ENCODE results near the gene OR52I1.

The OR52I1 gene

GRCh38 chr11:4593739-4594138, at the start of gene OR52I1:
Gene OR52I1, plus strand, starts transcription at chr11:4594039. Its CDS starts 0 bp downstream, at chr11:4594039.
- Mint-ChIP-seq H3K4me1 (ENCODE audit: low read depth) (no peaks in the 10 kb centered on the region), H3K9me3 (no peaks in the 10 kb centered on the region), H3K27me3 (peaks cover 10% of the 10 kb centered on the region), H3K27ac (no peak within 1 kb of the TSS), H3K36me3 (ENCODE audit: low read depth) (peaks cover 6% of the 10 kb centered on the region), H3K4me3 (no peak within 1 kb of the TSS)
- intact Hi-C loops (cut with micrococcal nuclease): no loop called here

DNA sequence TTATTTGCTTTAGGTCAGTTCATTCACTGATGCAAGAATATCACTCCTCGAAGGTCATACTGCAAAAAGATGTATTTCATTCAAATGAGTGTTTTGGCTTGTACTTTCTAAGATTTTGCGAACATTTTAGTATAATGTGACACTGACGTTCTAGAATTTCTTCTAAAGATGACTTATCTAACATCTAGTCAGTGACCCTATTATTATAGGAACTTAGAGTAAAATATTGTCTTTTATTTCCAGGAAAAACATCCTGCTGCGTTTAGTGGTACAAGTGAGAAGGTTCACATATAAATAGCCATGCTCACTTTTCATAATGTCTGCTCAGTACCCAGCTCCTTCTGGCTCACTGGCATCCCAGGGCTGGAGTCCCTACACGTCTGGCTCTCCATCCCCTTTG, 48.9 kb upstream of the OR52I1 start, which contains the start of gene OR52M1:
TSS of gene OR52M1 (plus strand) at position 301 of the 400 bp plus-strand sequence. CDS start at position 301, 0 bp downstream.
- Mint-ChIP-seq H3K4me1 (ENCODE audit: low read depth) (no peaks in the 10 kb centered on the region), H3K9me3 (no peaks in the 10 kb centered on the region), H3K27ac (no peak within 1 kb of the TSS), H3K27me3 (peaks cover 9% of the 10 kb centered on the region), H3K4me3 (no peak within 1 kb of the TSS), H3K36me3 (ENCODE audit: low read depth) (no peaks in the 10 kb centered on the region)
- intact Hi-C loops (cut with micrococcal nuclease): no loop called here

- intact Hi-C loops (cut with micrococcal nuclease): no loop called here
- Mint-ChIP-seq H3K27me3 (peaks cover 7% of the 10 kb centered on the region), H3K9me3 (no peaks in the 10 kb centered on the region), H3K27ac (no peak overlapping the region), H3K36me3 (ENCODE audit: low read depth) (no peaks in the 10 kb centered on the region), H3K4me1 (ENCODE audit: low read depth) (no peaks in the 10 kb centered on the region), H3K4me3 (no peak overlapping the region)
Observed at GRCh38 chr11:4546878-4547277, 47.0 kb upstream of the OR52I1 start.

DNA sequence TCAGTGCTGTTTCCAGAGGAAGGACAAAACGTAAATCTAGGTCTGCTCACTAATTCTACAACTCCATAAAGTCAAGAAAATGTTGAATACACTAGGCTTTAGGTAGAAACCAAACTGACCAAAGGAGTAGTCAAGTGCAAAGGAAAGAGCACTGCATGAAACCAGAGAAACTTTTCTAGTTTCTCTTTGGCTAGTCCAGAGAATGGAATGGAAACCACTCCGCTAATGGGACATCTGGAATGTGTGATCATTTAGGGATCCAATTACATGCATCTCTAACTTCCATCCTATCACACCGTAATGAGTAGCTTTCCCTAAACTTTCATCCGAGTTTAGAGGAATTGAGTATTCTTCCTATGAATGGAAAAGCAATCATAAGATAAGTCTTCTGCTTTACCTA, 46.4 kb upstream of the OR52I1 start:
- Mint-ChIP-seq H3K27me3 (peaks cover 8% of the 10 kb centered on the region), H3K9me3 (no peaks in the 10 kb centered on the region), H3K4me3 (no peak overlapping the region), H3K36me3 (ENCODE audit: low read depth) (no peaks in the 10 kb centered on the region), H3K27ac (no peak overlapping the region), H3K4me1 (ENCODE audit: low read depth) (no peaks in the 10 kb centered on the region)
- intact Hi-C loops (cut with micrococcal nuclease): no loop called here

- intact Hi-C loops (cut with micrococcal nuclease): no loop called here
Observed at GRCh38 chr11:4551346-4551979, 42.4 kb upstream of the OR52I1 start.

DNA sequence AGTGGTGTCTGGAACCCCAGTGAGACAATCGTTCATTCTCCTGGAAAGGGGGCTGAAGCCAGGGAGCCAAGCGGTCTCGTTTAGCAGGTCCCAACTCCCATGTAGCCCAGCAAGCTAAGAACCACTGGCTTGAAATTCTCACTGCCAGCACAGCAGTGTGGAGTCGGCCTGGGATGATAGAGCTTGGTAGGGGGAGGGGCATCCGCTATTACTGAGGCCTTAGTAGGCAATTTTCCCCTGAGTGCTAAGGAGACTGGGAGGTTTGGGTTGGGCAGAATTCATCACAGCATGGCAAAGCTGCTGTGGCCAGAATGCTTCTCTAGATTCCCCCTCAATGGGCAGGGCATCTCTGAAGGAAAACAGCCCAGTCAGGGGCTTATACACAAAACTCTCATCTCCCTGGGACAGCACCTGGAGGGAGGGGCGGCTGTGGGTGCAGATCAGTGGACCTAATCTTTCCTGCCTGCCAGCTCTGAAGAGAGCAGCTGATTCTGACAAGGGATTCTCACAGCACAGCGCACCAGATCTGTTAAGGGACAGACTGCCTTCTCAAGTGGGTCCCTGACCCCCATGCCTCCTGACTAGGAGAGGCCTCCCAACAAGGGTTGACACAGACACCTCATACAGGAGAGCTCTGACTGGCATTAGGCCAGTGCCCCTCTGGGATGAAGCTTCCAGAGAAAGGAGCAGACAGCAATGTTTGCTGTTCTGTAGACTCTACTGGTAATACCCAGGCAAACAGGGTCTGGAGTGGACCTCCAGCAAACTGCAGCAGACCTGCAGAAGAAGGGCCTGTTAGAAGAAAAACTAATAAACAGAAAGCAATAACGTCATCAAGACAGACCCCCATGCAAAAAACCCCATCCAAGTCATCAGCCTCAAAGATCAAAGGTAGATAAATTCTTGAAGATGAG, 34.1 kb upstream of the OR52I1 start:
- Mint-ChIP-seq H3K27me3 (peaks cover 16% of the 10 kb centered on the region), H3K4me1 (ENCODE audit: low read depth) (no peaks in the 10 kb centered on the region), H3K36me3 (ENCODE audit: low read depth) (no peaks in the 10 kb centered on the region), H3K9me3 (peaks cover 8% of the 10 kb centered on the region), H3K4me3 (no peak overlapping the region), H3K27ac (no peak overlapping the region)
- intact Hi-C loops (cut with micrococcal nuclease): no loop called here

More at GRCh38 chr11:4551346-4551979, 42.4 kb upstream of the OR52I1 start:
- peaks cover 3% of the 10 kb centered on the region for H3K27me3 Mint-ChIP-seq
- no peak overlapping the region for H3K4me3 Mint-ChIP-seq
- H3K27ac Mint-ChIP-seq: no peak overlapping the region
- no peaks in the 10 kb centered on the region for H3K4me1 Mint-ChIP-seq (ENCODE audit: low read depth)
- no peaks in the 10 kb centered on the region for H3K9me3 Mint-ChIP-seq
- H3K36me3 Mint-ChIP-seq (ENCODE audit: low read depth): no peaks in the 10 kb centered on the region

DNA sequence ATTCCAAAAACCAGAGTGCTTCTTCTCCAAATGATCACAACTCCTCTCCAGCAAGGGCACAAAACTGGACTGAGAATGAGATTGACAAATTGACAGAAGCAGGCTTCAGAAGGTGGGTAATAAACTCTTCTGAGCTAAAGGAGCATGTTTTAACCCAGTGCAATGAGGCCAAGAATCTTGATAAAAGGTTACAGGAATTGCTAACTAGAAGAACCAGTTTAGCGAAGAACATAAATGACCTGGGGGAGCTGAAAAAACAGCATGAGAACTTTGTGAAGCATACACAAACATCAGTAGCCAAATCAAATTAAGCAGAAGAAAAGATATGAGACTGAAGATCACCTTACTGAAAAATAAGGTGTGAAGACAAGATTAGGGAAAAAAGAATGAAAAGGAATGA, 33.4 kb upstream of the OR52I1 start:
- Mint-ChIP-seq H3K4me1 (ENCODE audit: low read depth) (no peaks in the 10 kb centered on the region), H3K36me3 (ENCODE audit: low read depth) (no peaks in the 10 kb centered on the region), H3K4me3 (no peak overlapping the region), H3K27me3 (peaks cover 16% of the 10 kb centered on the region), H3K27ac (no peak overlapping the region), H3K9me3 (peaks cover 8% of the 10 kb centered on the region)
- intact Hi-C loops (cut with micrococcal nuclease): no loop called here

- H3K36me3 Mint-ChIP-seq (ENCODE audit: low read depth): no peaks in the 10 kb centered on the region
- no peaks in the 10 kb centered on the region for H3K4me1 Mint-ChIP-seq (ENCODE audit: low read depth)
- intact Hi-C loops (cut with micrococcal nuclease): no loop called here
- peaks cover 20% of the 10 kb centered on the region for H3K27me3 Mint-ChIP-seq
- peaks cover 8% of the 10 kb centered on the region for H3K9me3 Mint-ChIP-seq
- no peak overlapping the region for H3K27ac Mint-ChIP-seq
- H3K4me3 Mint-ChIP-seq: no peak overlapping the region
Observed at GRCh38 chr11:4565371-4565770, 28.5 kb upstream of the OR52I1 start.

- Mint-ChIP-seq H3K36me3 (ENCODE audit: low read depth) (no peaks in the 10 kb centered on the region), H3K27me3 (peaks cover 21% of the 10 kb centered on the region), H3K4me3 (no peak overlapping the region), H3K27ac (no peak overlapping the region), H3K4me1 (ENCODE audit: low read depth) (no peaks in the 10 kb centered on the region), H3K9me3 (peaks cover 2% of the 10 kb centered on the region)
- intact Hi-C loops (cut with micrococcal nuclease): no loop called here
Observed at GRCh38 chr11:4569075-4569474, 24.8 kb upstream of the OR52I1 start.

DNA sequence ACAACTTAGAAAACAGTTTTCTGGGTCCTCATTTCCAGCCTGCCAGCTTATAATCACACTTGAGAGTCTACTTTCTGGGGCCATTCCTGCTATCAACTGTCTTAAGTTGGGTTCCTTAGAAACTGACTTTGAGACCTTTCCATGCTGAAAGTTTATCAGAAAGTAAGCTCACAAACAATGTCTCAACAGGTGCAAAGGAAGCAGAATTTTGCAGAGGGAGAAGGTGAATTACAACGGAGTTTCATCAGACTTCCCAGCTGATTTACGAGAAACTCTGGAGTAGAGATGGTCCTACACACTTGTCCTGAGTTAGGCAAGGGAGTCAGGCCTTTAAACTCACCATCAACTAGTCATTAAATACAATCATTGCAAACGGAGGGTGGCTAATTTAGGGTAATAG, 17.0 kb upstream of the OR52I1 start:
- peaks cover 57% of the 10 kb centered on the region for H3K27me3 Mint-ChIP-seq
- no peaks in the 10 kb centered on the region for H3K9me3 Mint-ChIP-seq
- H3K27ac Mint-ChIP-seq: no peak overlapping the region
- no peaks in the 10 kb centered on the region for H3K36me3 Mint-ChIP-seq (ENCODE audit: low read depth)
- no peak overlapping the region for H3K4me3 Mint-ChIP-seq
- no peaks in the 10 kb centered on the region for H3K4me1 Mint-ChIP-seq (ENCODE audit: low read depth)
- intact Hi-C loops (cut with micrococcal nuclease): no loop called here

GRCh38 chr11:4577761-4578160, 16.1 kb upstream of the OR52I1 start:
- intact Hi-C loops (cut with micrococcal nuclease): no loop called here
- no peaks in the 10 kb centered on the region for H3K4me1 Mint-ChIP-seq (ENCODE audit: low read depth)
- no peak overlapping the region for H3K4me3 Mint-ChIP-seq
- no peak overlapping the region for H3K27ac Mint-ChIP-seq
- no peaks in the 10 kb centered on the region for H3K9me3 Mint-ChIP-seq
- H3K27me3 Mint-ChIP-seq: peaks cover 55% of the 10 kb centered on the region
- H3K36me3 Mint-ChIP-seq (ENCODE audit: low read depth): no peaks in the 10 kb centered on the region

GRCh38 chr11:4578624-4579023, 15.2 kb upstream of the OR52I1 start:
- no peaks in the 10 kb centered on the region for H3K36me3 Mint-ChIP-seq (ENCODE audit: low read depth)
- no peaks in the 10 kb centered on the region for H3K9me3 Mint-ChIP-seq
- H3K4me3 Mint-ChIP-seq: no peak overlapping the region
- peaks cover 53% of the 10 kb centered on the region for H3K27me3 Mint-ChIP-seq
- intact Hi-C loops (cut with micrococcal nuclease): no loop called here
- H3K4me1 Mint-ChIP-seq (ENCODE audit: low read depth): no peaks in the 10 kb centered on the region
- no peak overlapping the region for H3K27ac Mint-ChIP-seq

- no peaks in the 10 kb centered on the region for H3K4me1 Mint-ChIP-seq (ENCODE audit: low read depth)
- no peak overlapping the region for H3K27ac Mint-ChIP-seq
- peaks cover 47% of the 10 kb centered on the region for H3K27me3 Mint-ChIP-seq
- no peaks in the 10 kb centered on the region for H3K36me3 Mint-ChIP-seq (ENCODE audit: low read depth)
- H3K9me3 Mint-ChIP-seq: no peaks in the 10 kb centered on the region
- intact Hi-C loops (cut with micrococcal nuclease): no loop called here
- H3K4me3 Mint-ChIP-seq: no peak overlapping the region
Observed at GRCh38 chr11:4580124-4580523, 13.7 kb upstream of the OR52I1 start.

DNA sequence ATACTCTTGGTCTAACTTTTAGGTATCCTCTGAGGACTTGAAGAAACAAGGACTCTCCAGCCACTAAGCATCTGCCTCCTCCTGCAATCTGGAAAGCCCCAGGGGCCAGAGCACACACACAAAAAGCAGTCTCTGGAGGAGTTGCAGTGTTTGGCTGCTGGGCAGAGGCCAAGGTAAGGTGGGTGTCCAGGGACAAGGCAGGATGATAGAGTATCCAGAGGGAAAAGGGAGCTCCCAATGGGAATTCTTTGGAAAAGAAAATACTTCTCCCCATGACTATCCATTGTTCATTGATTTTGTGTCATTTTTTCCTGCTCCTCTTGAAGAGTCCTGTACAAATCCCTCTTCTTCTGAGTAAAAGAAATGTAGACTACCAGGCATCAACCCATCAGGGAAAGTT, 12.4 kb upstream of the OR52I1 start, which contains the start of gene OR52I2:
TSS of gene OR52I2 (plus strand) at position 301 of the 400 bp plus-strand sequence.
- H3K36me3 Mint-ChIP-seq (ENCODE audit: low read depth): no peaks in the 10 kb centered on the region
- intact Hi-C loops (cut with micrococcal nuclease): no loop called here
- no peak within 1 kb of the TSS for H3K4me3 Mint-ChIP-seq
- H3K27me3 Mint-ChIP-seq: peaks cover 39% of the 10 kb centered on the region
- H3K27ac Mint-ChIP-seq: no peak within 1 kb of the TSS
- no peaks in the 10 kb centered on the region for H3K9me3 Mint-ChIP-seq
- no peaks in the 10 kb centered on the region for H3K4me1 Mint-ChIP-seq (ENCODE audit: low read depth)

Data from dendritic cell treated with granulocyte-macrophage colony-stimulating factor and Interleukin-4, amounts not matched to agents 40 ng/mL and 50 ng/mL, for 4 days (primary cell).